Endothelial cell of hepatic sinusoid (primary cell): ENCODE results near the gene VPS11.

Experiments
- in situ Hi-C: cut with HindIII; loops from 2 replicates; pipeline ENCODE4 v1.10.0; 2017; ENCODE audit warnings: low sequenced_read_pairs

Gene VPS11

GRCh38 chr11:119078675-119079420, 11.2 kb downstream of the VPS11 start:
- in situ Hi-C loops: no loop called here

GRCh38 chr11:119081682-119082260, 14.2 kb downstream of the VPS11 start:
- in situ Hi-C loops: no loop called here

GRCh38 chr11:119084663-119085436, 17.2 kb downstream of the VPS11 start, which contains the start of gene HMBS:
Gene HMBS (plus strand): TSS chr11:119084881. CDS start chr11:119085034, 153 bp downstream.
- in situ Hi-C loops: no loop called here

GRCh38 chr11:119085437-119085847, 17.8 kb downstream of the VPS11 start:
- in situ Hi-C loops: no loop called here

- in situ Hi-C loops: no loop called here
These were observed 19.5 kb downstream of the VPS11 start for GRCh38 chr11:119087123-119087522.

- in situ Hi-C loops: no loop called here
These were observed 20.2 kb downstream of the VPS11 start for GRCh38 chr11:119087747-119088241.

GRCh38 chr11:119088406-119088805, 20.8 kb downstream of the VPS11 start:
- in situ Hi-C loops: no loop called here

- in situ Hi-C loops: no loop called here
These were observed 21.7 kb downstream of the VPS11 start for GRCh38 chr11:119089319-119089718.

GRCh38 chr11:119091178-119091577, 23.6 kb downstream of the VPS11 start:
- in situ Hi-C loops: no loop called here

GRCh38 chr11:119091966-119092879, 24.6 kb downstream of the VPS11 start:
- in situ Hi-C loops: no loop called here

- in situ Hi-C loops: no loop called here
These were observed 25.5 kb downstream of the VPS11 start for GRCh38 chr11:119092880-119093842.

GRCh38 chr11:119093942-119094815, 26.6 kb downstream of the VPS11 start:
- in situ Hi-C loops: no loop called here

- in situ Hi-C loops: no loop called here
These were observed 27.1 kb downstream of the VPS11 start for GRCh38 chr11:119094816-119095065.

GRCh38 chr11:119095066-119095880, 27.7 kb downstream of the VPS11 start:
- in situ Hi-C loops: no loop called here

- in situ Hi-C loops: loop anchor here (5.0 kb wide), 1 partner anchor 82 kb away; the partner anchor contains the start of genes RPS25 and TRAPPC4
These were observed 32.1 kb downstream of the VPS11 start for GRCh38 chr11:119099711-119100110.

GRCh38 chr11:119100246-119100970, 32.8 kb downstream of the VPS11 start:
- in situ Hi-C loops: loop anchor here (5.0 kb wide), 1 partner anchor 83 kb away; the partner anchor contains the start of genes RPS25 and TRAPPC4
